Activated CD8-positive, alpha-beta memory T cell treated with anti-CD3 and anti-CD28 coated beads for 48 hours (primary cell): ENCODE results near the gene ATP2C1.
"Not testable (repeated sequence)": the region's sequence is repeated elsewhere in the genome, so short reads cannot be mapped to it uniquely, and the experiment has no call there.

Experiments
- DNase-seq, 3 experiments: peaks; one replicate each; pipeline ENCODE4 v3.0.0-alpha.2; 2020; ENCODE audit warnings: low read depth in 2 of 3, low spot score in 2 of 3

The ATP2C1 gene

GRCh38 chr3:130935761-130936492, 42.0 kb downstream of the ATP2C1 start:
- DNase-seq = no peak

GRCh38 chr3:130939753-130940152, 45.9 kb downstream of the ATP2C1 start:
- no peak for DNase-seq

- DNase-seq = no peak
Observed at GRCh38 chr3:130941793-130942192, 47.9 kb downstream of the ATP2C1 start.

GRCh38 chr3:130946882-130947281, 53.0 kb downstream of the ATP2C1 start:
- DNase-seq = no peak

GRCh38 chr3:130948001-130948773, 54.3 kb downstream of the ATP2C1 start:
- no peak for DNase-seq

- DNase-seq = no peak
Observed at GRCh38 chr3:130948929-130949328, 55.0 kb downstream of the ATP2C1 start.

- no peak for DNase-seq
Observed at GRCh38 chr3:130950124-130950523, 56.2 kb downstream of the ATP2C1 start.

GRCh38 chr3:130950641-130951040, 56.8 kb downstream of the ATP2C1 start:
- DNase-seq = no peak

- no peak for DNase-seq
Observed at GRCh38 chr3:130955481-130955880, 61.6 kb downstream of the ATP2C1 start.

GRCh38 chr3:130956281-130956680, 62.4 kb downstream of the ATP2C1 start:
- DNase-seq = no peak

- DNase-seq = no peak
Observed at GRCh38 chr3:130956721-130957120, 62.8 kb downstream of the ATP2C1 start.

GRCh38 chr3:130960139-130960795, 66.4 kb downstream of the ATP2C1 start:
- no peak for DNase-seq

GRCh38 chr3:130961458-130961857, 67.6 kb downstream of the ATP2C1 start:
- DNase-seq = no peak

- DNase-seq = no peak
Observed at GRCh38 chr3:130963444-130963843, 69.6 kb downstream of the ATP2C1 start.

- DNase-seq = no peak
Observed at GRCh38 chr3:130963878-130964277, 70.0 kb downstream of the ATP2C1 start.

- DNase-seq = no peak
Observed at GRCh38 chr3:130967281-130967680, 73.4 kb downstream of the ATP2C1 start.

GRCh38 chr3:130968221-130968620, 74.3 kb downstream of the ATP2C1 start:
- DNase-seq = no peak

- no peak for DNase-seq
Observed at GRCh38 chr3:130969621-130970020, 75.7 kb downstream of the ATP2C1 start.

GRCh38 chr3:130971208-130971607, 77.3 kb downstream of the ATP2C1 start:
- DNase-seq = no peak

- not testable (repeated sequence) for DNase-seq
Observed at GRCh38 chr3:130972592-130972991, 78.7 kb downstream of the ATP2C1 start.

GRCh38 chr3:130973406-130973805, 79.5 kb downstream of the ATP2C1 start:
- no peak for DNase-seq

GRCh38 chr3:130974201-130974600, 80.3 kb downstream of the ATP2C1 start:
- no peak for DNase-seq
